CD4-positive, alpha-beta T cell treated with Interleukin-4 for 1 hour (primary cell): Measurements from ENCODE around the gene UFD1.

Source experiments
- DNase-seq, 2 donors: peaks; one replicate each; pipeline ENCODE4 v3.0.0-alpha.2; 2020 to 2022

UFD1 gene

DNA sequence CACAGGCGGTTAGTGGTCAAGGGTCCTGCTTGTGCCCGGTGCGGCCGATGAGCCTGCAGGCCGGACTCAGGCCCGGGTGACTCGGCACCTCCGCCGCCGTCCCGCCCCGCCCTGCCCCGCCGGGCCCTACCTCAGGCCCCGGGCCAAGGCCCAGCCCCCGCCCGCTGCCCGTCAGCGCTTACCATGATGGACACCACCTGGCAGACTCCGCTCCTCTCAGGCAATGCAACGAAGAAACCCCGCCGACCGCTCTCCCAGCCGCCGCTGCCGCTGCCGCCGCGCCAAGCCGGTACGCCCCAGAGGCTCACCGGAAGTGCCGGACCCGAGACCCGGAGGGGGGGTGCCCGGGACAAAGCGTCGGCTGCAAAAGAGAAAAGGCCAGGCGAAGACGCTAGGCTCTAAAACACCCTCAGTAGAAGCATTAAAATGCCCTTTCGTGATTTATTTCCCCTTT lies at the start of gene UFD1:
Gene UFD1 (minus strand): TSS at position 293 of the 454 bp plus-strand sequence. CDS start 108 bp downstream, at position 185.
- DNase-seq: peak; percentile 85 to 88

GRCh38 chr22:19527861-19528417 lies 48.9 kb upstream of the UFD1 start:
- no peak for DNase-seq

- no peak for DNase-seq
Observed at GRCh38 chr22:19527321-19527721, 48.3 kb upstream of the UFD1 start.

DNA sequence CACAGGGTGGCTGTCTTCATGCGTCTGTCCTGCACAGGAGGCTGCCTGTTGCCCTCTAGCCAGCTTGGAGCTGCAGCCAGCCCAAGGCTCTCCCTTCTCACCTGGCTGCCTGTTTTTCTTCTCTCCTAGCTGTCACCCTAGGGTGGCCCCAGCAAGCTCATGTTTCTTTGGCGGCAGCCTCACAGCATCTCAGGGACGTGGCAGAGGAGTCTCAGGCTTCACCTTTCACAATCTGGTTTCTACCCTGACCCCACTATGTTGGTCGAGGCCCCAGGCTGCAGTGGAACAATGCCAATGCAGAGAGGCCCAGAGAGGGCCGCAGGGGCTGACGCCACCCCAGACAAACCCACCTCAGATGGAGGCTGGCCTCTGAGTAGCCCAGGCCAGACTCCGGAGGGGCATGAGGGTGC lies 47.7 kb upstream of the UFD1 start:
- DNase-seq: no peak

DNA sequence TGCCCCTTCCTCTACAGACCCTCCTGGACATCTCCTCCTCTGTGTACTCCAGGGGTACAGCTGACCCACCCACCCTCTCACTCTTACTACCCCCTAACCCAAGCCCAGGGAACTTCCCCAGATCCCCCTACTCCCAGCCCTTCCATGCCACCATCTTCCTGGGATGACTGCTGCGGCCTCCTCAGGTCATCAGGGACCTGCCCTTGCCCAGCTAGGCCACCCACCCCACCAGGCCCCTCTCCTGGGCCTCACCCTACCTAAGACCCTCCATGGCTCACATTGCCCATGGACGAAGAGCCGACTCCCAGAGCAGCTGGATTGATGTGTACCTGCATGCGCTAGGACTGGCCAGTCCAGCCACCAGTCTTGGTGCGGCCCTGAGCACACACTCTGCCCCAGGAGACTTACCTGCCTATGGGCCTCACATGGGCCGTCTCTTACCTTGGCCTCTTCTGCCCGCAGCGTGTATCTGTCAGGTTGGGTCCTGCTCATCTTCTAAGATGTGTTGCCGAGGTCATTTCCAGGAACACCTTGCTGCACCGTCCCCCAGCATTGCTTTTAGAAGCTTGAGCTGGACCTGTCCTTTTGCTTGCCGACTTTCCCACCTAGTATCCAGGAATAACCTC lies 47.2 kb upstream of the UFD1 start:
- no peak for DNase-seq

DNA sequence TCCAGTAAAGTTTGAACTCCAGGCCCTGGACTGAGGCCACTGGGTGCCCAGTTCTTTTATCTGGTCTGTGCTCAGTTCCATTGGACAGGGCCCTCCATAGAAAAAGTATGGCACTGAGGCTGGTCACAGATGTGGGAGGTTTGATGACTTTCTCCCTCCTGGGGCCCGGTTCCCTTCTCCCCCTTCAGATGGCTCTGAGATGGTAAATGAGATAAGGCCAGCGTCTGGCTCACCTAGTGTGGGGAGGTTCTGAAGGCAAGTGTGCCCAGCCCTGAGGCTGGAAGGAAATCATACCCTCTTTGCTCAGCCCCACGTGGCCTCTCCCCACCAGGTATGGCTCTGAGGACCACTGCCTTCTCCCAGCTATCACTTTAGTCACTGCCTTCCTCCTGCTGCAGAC lies 46.7 kb upstream of the UFD1 start:
- no peak for DNase-seq

GRCh38 chr22:19525116-19525660 lies 46.2 kb upstream of the UFD1 start:
- no peak for DNase-seq

DNA sequence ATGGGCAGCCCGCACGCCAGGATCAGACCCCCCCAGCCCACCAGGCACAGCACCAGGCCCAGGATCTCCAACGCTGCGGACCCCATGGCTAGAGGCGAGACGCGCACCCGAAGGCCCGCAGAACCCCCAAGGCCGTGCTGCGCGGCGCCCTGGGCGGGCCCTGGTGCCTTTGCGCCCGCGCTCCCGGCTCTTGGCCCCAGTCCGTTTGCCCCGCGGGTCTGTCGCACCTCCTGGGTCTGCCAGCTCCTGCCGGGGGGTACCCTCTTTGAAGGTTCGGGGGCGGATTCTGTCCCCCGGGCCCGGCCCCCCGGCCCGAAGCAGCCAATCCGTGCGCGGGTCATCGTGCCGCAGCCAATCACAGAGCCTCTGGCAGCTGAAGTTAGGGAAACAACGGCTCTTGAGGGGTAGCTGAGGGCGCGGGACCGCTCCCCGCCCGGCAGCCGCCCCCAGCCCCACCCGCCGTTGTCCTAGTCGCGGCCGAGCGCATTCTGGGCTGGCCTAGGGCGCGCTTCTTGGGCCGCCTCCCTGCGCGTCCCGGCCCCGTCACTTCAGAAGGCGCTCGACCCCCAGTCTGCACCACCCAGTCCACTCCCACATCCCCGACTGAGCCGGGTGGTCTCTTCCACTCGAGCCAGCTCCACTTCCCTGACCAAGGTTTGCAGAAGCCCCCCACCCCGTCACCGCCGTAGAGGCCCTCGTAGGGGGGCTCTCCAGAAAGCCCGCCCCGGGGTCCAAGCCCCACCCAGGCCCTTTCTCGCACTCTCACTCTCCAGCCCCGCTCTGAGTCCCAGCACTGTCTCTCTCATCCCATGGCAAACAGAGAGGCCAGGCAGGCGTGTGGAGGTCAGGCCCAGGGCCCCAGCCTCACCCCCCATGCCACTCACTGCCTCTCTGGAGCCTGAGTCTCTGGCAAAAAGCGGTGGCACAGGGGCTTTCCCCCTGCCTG lies 45.5 kb upstream of the UFD1 start, which contains the start of gene CLDN5:
Gene CLDN5 (minus strand): TSS at position 241 of the 946 bp plus-strand sequence. CDS start 155 bp downstream, at position 86.
- no peak for DNase-seq

- no peak for DNase-seq
Observed at GRCh38 chr22:19523240-19524169, 44.5 kb upstream of the UFD1 start.

DNA sequence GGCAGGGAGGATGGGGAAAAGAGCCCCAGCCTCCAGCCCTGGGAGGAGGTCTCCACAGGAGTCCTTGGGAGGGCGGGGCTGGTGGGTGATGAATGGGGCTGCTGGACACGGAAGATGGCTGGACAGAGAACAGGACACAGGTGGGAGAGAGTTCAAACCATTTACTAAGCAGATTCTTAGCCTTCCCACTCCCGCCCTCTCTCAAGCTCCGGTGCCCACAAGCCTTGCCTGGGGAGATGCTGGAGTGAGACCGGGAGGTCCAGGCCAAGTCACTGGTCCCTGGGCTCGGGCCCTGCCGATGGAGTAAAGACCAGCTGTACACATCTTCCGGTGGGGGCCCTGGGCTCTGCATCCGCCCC lies 43.9 kb upstream of the UFD1 start:
- DNase-seq: no peak

DNA sequence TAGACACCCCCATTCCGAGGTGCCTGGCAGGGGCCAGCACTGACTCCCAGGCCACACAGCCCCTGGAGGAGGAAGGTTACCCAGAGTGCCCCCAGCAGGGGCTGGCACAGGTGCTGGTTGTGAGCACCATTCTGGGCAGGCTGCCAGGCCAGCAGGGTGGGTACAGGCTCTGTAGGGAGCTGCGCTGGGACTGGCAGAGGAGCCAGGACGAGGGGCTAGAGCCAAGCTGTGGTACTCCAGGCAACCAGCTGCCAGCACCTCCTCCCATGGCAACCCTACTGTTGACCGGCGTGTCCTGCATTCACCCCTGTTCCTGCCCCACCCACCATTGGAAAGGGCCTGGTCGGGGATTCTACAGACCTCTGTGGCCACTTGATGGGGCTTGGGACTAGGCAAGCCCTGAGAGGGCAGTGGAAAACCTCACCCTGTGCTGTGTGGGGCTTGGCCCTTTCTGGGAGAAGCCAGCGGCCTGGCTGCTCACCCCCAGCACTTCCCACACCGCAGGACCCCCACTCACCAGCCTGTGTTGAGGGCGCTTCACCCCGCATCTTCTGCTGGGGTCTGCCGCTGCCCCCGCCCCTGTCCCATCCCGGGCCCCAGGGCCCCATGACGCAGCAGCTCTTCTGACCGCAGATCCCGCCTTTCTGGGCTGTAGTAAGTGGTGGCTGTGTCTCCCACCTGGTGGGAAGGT lies 43.3 kb upstream of the UFD1 start:
- DNase-seq: no peak

DNA sequence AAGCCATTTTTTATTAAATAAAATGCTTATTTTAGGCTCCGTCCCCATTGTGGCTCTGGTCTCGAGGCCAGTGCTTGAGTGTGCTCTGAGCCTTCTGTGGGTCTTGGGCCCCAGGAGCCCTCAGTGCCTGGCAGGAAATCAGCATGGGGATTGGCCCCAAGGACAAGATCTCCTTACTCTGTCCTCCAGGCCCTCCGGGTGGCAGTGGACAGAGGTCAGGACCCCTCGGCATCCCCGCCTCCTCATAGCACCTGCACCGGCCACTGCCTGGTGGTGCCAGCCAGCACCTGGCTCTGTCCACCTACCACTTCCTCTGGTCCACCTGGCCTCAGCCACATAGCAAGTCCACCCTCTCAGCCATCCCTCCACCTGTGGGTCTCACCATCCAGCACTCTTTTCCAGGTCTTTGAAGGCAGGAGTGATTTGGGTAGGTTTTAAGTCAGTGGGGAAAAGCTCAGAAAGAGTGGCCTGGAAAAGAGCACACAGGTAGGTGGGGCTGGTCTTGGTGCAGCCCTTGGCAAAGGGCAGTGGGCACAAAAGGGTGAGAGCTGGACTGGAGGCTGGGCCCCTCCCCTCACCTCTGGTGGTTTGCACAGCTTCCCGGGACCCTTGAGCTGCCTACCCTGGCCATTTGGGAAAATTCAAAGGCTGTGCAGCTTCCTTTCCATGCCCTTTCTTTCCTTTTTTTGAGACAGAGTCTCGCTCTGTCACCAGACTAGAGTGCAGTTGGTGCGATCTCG lies 41.7 kb upstream of the UFD1 start:
- no peak for DNase-seq

GRCh38 chr22:19520007-19520406 lies 41.0 kb upstream of the UFD1 start:
- DNase-seq: no peak

DNA sequence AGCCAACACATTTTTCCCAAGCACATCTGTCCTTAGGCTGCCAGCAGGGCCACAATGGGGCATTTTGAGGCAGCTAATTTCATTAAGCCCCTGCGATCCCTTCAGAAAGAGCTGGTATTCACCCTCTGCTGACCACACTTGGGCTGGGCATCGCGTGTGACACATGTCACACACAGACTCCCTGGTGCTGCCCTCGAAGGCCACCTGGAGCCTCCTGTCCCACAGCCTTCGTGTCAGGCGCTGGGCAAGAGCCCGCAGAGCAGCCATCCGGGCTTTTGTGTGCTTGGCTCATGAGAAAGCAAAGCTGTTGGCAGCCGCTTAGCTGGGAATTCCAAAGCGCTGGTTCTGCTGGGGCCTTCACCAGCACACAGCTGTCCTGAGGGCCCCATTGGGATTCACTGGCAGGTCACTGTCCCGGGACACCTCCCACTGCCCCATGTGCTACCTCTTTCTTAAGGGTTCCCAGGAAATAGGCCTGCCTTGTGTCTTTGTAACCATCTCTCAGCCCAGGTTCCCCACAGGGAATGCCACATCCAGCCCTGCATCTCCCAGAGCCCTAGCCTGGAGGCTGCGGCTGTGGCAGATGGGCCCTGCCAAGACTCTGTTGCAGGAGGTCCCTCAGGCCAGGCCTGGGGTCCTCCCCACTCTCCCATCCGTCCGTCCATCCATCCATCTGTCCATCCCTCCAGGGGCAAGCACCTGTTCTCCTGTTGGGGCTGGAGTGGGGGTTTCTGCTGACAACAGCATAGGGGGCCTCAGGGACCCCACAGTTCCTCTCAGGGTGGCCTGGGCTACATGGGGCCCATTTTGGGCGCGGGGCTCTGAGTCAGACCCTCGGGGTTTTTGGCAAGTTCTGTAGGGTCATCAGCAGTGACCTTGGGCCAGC lies 40.3 kb upstream of the UFD1 start:
- DNase-seq: no peak

GRCh38 chr22:19518635-19519034 lies 39.6 kb upstream of the UFD1 start:
- DNase-seq: no peak

DNA sequence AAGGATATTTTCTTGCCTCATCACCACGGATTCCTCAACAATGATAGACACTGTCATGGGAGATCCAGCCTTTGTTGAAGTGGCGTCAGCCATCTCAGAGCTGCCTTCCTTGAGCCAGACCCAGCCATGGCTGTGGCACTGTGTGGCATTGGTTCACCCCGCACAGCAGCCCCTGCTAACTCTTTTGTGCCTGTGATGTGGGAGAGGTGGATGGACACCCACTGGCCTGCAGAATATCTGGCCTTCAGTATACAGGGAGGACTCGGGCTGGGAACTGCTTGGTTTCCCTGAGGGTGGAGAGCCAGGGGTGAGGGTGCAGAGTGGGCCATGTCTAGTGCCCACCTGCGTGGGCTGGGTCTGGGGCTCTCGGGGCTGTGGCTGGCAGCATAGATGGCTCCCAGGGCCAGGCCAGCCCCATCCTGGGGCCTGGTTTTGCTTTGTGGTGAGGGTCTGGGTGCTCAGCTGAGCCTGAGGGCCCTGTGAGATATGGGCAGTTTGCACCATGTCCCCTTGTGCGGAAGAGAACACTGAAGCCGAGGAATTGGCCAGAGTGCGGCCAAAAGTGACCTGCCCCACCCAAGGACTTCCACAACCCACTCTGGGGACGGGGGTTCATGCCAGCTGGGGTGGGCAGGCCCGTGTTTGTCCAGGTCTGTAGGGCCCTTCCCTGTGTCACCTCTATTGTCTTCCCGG lies 39.1 kb upstream of the UFD1 start:
- no peak for DNase-seq

GRCh38 chr22:19517171-19517500 lies 38.1 kb upstream of the UFD1 start:
- DNase-seq: no peak

GRCh38 chr22:19516378-19517170 lies 37.6 kb upstream of the UFD1 start:
- DNase-seq: no peak
